ENCODE measurements around the gene RNLS. TPM values are rescaled to one million over a fixed set of nuclear protein-coding genes. Genes with fewer than 3 reads are reported as not detected.

RNLS gene
- total and polyA plus RNA-seq, 2 of the 4 experiments (the other 2 are of a cell fraction): 4.5 to 7.0 TPM

DNA sequence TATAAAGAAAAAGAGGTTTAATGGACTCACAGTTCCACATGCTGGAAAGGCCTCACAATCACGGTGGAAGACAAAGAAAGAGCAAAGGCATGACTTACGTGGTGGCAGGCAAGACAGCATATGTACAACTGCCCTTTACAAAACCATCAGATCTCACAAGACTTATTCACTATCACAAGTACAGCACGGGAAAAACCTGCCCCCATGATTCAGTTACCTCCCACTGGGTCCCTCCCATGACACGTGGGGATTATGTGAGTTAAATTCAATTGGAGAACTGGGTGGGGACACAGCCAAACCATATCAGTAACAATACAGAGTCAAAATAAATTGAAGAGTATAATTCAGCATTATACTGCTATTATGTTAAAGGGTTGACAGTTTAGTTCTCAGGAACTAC, 37.8 kb downstream of the RNLS start:
- H3K9me3 ChIP-seq (ENCODE audit: control insufficient read depth, insufficient read depth, low read length): no peaks in the 10 kb centered on the region
- H2BK15ac ChIP-seq (ENCODE audit: low read depth, low read length): no peak overlapping the region
- no peak overlapping the region for H3K23ac ChIP-seq (ENCODE audit: low read depth, low read length)
- no peak overlapping the region for H2AFZ ChIP-seq (replicated peaks; ENCODE audit: low read length, poor library complexity)
- no CpG with 5 or more reads among the region's 4 CpGs for WGBS, 2 experiments (ENCODE audit: extremely low coverage in 2 of 2, insufficient read length in 1 of 2)
- BruUV-seq (replicated peaks): no TSS peak
- no peaks in the 10 kb centered on the region for H3K36me3 ChIP-seq (ENCODE audit: control insufficient read depth, insufficient read depth, low read length)
- H3K56ac ChIP-seq (ENCODE audit: extremely low read depth, insufficient read depth, low read length): no peak overlapping the region
- no peak overlapping the region for H4K8ac ChIP-seq (ENCODE audit: low read depth in 2 of 2, low read length in 2 of 2)
- no peak overlapping the region for H3K18ac ChIP-seq (ENCODE audit: low read depth, low read length)
- ChIA-PET CTCF (no interaction called here), POLR2A (ENCODE audit: unreplicated experiment) (no interaction called here)
- H3K79me1 ChIP-seq (ENCODE audit: low read depth in 1 of 2, low read length in 2 of 2): no peaks in the 10 kb centered on the region
- ATAC-seq (ENCODE audit: low read depth): no peak
- no peak overlapping the region for H2BK20ac ChIP-seq (ENCODE audit: low read depth, low read length)
- no peak overlapping the region for H4K5ac ChIP-seq (ENCODE audit: low read depth, low read length)
- no peak for TF ChIP-seq FOS (IDR thresholded peaks at IDR 0.05; ENCODE audit: low read depth, low read length)
- TF ChIP-seq, protein P1, sequence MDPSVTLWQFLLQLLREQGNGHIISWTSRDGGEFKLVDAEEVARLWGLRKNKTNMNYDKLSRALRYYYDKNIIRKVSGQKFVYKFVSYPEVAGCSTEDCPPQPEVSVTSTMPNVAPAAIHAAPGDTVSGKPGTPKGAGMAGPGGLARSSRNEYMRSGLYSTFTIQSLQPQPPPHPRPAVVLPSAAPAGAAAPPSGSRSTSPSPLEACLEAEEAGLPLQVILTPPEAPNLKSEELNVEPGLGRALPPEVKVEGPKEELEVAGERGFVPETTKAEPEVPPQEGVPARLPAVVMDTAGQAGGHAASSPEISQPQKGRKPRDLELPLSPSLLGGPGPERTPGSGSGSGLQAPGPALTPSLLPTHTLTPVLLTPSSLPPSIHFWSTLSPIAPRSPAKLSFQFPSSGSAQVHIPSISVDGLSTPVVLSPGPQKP (IDR thresholded peaks at IDR 0.05; ENCODE audit: borderline replicate concordance, low read depth, low read length): no peak
- no peak for TF ChIP-seq MAZ (IDR thresholded peaks at IDR 0.05; ENCODE audit: borderline replicate concordance, low read depth, low read length)
- TF ChIP-seq, protein P2, sequence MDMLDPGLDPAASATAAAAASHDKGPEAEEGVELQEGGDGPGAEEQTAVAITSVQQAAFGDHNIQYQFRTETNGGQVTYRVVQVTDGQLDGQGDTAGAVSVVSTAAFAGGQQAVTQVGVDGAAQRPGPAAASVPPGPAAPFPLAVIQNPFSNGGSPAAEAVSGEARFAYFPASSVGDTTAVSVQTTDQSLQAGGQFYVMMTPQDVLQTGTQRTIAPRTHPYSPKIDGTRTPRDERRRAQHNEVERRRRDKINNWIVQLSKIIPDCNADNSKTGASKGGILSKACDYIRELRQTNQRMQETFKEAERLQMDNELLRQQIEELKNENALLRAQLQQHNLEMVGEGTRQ (IDR thresholded peaks at IDR 0.05; ENCODE audit: low read depth, low read length): no peak
- no peak for TF ChIP-seq POLR2A (IDR thresholded peaks at IDR 0.05; ENCODE audit: low read depth, low read length)
- TF ChIP-seq CEBPB (IDR thresholded peaks at IDR 0.05; ENCODE audit: low read depth, low read length): no peak
- no peak for TF ChIP-seq RAD21 (IDR thresholded peaks at IDR 0.05; ENCODE audit: low read length)
- no peak for TF ChIP-seq RCOR1 (IDR thresholded peaks at IDR 0.05; ENCODE audit: insufficient replicate concordance, low read length)
- TF ChIP-seq BHLHE40 (IDR thresholded peaks at IDR 0.05; ENCODE audit: low read depth, low read length): no peak
- no peak for TF ChIP-seq MAFK (IDR thresholded peaks at IDR 0.05; ENCODE audit: low read depth, low read length)
- TF ChIP-seq CHD1 (IDR thresholded peaks at IDR 0.05; ENCODE audit: low read depth, low read length): no peak
- no peak for TF ChIP-seq NFE2L2 (IDR thresholded peaks at IDR 0.05; ENCODE audit: low read depth, low read length)
- TF ChIP-seq MXI1 (IDR thresholded peaks at IDR 0.05; ENCODE audit: borderline replicate concordance, low read depth, low read length): no peak
- no peak for TF ChIP-seq RFX5 (IDR thresholded peaks at IDR 0.05; ENCODE audit: low read depth, low read length)
- TF ChIP-seq, protein P3, sequence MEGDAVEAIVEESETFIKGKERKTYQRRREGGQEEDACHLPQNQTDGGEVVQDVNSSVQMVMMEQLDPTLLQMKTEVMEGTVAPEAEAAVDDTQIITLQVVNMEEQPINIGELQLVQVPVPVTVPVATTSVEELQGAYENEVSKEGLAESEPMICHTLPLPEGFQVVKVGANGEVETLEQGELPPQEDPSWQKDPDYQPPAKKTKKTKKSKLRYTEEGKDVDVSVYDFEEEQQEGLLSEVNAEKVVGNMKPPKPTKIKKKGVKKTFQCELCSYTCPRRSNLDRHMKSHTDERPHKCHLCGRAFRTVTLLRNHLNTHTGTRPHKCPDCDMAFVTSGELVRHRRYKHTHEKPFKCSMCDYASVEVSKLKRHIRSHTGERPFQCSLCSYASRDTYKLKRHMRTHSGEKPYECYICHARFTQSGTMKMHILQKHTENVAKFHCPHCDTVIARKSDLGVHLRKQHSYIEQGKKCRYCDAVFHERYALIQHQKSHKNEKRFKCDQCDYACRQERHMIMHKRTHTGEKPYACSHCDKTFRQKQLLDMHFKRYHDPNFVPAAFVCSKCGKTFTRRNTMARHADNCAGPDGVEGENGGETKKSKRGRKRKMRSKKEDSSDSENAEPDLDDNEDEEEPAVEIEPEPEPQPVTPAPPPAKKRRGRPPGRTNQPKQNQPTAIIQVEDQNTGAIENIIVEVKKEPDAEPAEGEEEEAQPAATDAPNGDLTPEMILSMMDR (conservative IDR thresholded peaks at IDR 0.05; ENCODE audit: low read depth, low read length): no peak
- H3K4ac ChIP-seq (ENCODE audit: low read depth, low read length): no peak overlapping the region
- no peaks in the 10 kb centered on the region for H3K9me1 ChIP-seq (ENCODE audit: insufficient read depth, low read length)
- in situ Hi-C loops (cut with MboI; ENCODE audit: low sequenced_read_pairs) (no loop called here), intact Hi-C loops (cut with micrococcal nuclease) (no loop called here), dilution Hi-C loops (cut with HindIII; ENCODE audit: low sequenced_read_pairs, unreplicated experiment) (no loop called here)
- H4K20me1 ChIP-seq (ENCODE audit: insufficient read depth, low read length): no peaks in the 10 kb centered on the region
- no peaks in the 10 kb centered on the region for H3K4me1 ChIP-seq (ENCODE audit: control insufficient read depth, insufficient read depth, low read length)
- no peak overlapping the region for H4K91ac ChIP-seq (ENCODE audit: insufficient read depth, low read depth, low read length)
- no peak overlapping the region for H2BK5ac ChIP-seq (ENCODE audit: low read depth, low read length, poor library complexity, severe bottlenecking)
- H3K14ac ChIP-seq (replicated peaks; ENCODE audit: low read depth, low read length): no peak overlapping the region
- H3K27me3 ChIP-seq (ENCODE audit: control insufficient read depth, insufficient read depth, low read length): no peaks in the 10 kb centered on the region; the same call in 1 of the 2 replicates
- DNase-seq: no peak
- no peak overlapping the region for H3K9ac ChIP-seq (ENCODE audit: low read depth, low read length)
- no peak overlapping the region for H3K4me3 ChIP-seq (ENCODE audit: insufficient read depth, low read depth, low read length)
- H2BK120ac ChIP-seq (ENCODE audit: low read depth, low read length): no peak overlapping the region
- no peak overlapping the region for H3K27ac ChIP-seq (ENCODE audit: insufficient read depth, low read length)
- no peak overlapping the region for H2AK9ac ChIP-seq (replicated peaks; ENCODE audit: low read depth, low read length, poor library complexity)
- no peak overlapping the region for H3K4me2 ChIP-seq (ENCODE audit: low read depth, low read length)
- no peak overlapping the region for H2AK5ac ChIP-seq (ENCODE audit: low read depth, low read length)

All from IMR-90 (cell line).